C1 segment of cervical spinal cord (tissue), 14 donors: Measurements from ENCODE around the gene RADIL.

ENCODE experiments used
- DNase-seq, 14 donors: peaks; one replicate each; lab custom pipeline; 2025; lab: John Stamatoyannopoulos, UW

RADIL gene

DNA sequence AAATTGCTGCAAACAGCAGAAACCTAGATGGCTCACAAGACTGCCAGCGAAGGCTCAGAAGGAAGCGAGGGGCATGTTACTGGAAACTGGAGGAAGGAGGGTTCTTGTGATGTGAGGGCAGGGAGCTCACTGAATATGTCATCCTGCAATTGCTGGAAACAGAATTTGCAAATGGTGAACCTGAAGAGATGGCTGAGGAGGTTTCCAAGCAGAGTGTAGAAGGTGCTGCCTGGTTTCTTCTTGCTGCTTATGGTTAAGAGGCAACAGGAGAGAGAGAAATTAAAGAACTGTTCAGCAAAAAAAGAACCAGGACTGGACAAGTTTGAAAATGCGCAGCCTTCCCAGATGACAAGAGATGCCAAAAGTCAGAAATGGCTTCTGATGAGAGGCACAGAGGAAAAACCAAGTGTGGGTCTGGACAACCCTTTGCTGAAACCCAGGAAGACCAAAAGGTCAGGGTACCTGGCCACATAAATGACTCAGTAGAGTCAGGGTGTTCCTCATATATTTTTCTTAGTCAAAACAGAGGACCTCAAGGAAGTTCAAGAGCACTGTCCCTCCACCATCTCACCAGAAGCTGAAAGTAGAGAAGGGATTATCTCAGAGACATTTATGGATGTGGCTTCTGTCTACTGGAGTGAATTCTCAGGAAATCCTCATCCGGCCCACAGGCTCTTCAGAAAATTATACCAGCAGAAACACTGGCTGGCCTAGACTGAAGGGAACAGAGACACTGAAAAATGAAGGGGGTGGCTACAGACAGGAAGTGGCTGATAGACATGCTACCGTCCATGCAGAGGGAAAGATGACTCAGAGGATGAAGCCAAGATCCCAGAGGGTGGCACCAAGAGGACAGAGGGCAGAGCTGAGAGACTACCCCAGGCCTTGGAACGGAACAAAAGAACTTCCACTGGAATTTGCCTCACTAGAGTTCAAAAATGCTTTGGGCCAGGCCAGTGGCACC is 31.8 kb downstream of the RADIL start:
- DNase-seq, result no peak

DNA sequence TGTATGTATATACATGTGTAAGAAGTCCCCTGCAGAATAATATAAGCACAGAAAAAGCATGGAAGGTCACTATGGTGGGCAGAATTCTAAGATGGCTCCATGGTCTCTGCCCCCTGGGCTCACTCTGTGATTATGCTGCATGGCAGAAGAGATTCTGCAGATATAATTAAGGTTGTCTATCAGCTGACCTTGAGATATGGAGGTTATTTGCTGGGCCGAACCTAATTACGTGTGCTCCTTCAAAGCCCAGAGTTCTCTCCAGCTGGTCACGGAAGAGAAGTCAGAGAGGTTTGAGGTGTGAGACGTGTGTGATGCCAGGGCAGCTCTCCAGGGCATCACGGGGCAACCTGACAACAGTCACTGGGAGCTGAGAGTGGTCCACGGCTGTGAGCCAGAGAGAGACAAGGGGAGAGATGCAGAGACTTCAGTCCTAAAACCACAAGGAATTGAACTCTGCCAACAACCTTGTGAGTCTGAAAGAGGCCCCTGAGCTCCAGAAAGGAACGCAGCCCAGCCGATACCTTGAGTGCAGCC is 33.2 kb downstream of the RADIL start:
- no peak for DNase-seq

DNA sequence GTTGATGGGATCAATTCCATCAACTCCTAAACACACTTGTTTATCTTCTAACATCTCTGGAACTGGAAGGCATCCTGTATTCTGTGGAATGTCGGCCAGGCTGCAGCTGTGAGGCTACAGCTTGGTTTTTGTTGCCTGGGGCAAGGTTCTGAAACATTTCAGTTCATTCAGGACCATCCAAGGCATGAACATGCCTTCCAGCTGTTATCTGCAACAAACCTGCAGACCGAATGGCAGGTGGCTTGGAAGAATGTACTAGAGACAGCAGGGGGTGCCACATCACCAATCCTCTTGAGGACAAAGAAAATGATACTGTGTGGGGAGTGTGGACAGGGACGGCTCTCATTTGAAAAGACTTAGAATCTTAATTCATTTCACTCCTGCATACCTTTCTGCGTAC is 34.1 kb downstream of the RADIL start:
- peak in 4 of 14 donors; percentile 2 to 25 (median 18) for DNase-seq

DNA sequence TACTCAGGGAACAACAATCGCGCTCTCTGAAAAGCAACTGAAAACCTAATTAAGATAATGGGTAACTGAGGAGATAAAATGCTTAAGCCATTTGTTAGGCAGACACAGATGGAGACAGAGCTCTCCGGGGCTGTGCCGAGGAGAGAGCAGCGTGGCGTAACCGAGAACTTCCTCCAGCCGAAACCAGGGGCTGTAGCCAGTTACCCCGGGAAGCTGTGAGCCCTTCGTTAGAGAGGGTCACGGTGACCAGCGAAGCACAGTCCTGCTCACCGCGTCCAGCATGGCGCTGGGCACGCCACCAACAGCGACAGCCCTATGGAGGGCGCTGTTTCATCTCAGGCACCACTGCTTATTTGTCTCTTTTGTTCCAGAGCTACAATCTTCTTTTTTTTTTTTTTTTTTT is 37.8 kb downstream of the RADIL start:
- no peak for DNase-seq

DNA sequence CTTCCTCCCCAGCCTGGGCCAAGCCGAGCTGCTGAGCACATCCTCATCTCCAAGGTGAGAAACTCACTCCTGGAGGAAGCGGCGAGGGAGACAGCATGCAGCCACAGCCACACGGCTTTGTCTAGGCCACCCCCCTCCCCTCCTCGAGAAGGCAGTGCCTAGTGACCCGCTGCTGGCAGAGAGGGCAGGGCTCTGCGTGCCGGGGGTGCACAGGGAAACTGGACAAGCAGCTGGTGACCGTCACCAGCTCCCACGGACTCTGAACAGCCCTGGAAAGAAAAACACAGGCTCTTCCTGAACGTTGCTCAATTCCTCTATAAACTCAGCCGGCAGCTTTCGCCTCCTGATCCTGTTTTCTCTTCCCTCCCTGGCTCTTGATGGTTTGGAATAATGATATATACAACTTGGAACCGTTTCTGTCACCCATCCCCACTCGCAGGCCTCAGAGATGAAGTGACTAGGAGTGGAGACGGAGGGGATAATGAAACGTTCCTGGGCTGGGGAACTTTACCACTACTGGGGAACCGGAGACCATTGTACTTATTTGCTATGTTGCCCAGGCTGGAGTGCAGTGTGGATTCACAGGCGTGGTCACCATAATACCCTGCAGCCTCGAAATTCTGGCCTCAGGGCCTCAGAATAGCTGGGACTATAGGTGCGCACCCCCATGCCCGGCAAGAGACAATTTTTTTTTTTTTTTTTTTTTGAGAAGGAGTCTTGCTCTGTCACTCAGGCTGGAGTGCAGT is 41.0 kb downstream of the RADIL start:
- no peak for DNase-seq

DNA sequence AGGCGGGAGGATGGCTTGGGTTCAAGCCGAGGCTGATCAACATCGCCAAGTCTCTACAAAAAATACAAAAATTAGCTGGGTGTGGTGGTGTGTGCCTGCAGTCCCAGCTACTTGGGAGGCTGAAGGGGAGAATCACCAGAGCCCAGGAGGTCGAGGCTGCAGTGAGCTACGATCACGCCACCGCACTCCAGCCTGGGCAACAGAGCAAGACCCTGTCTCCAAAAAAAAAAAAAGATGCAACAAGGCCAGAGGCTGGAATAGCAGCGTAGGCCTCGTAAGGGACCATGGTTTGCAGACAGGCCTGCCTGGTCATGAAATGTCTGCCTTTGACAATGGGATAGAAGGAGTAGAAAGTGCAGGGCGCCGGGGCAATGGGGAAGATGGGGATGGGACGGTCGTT is 41.7 kb downstream of the RADIL start:
- DNase-seq, result no peak

DNA sequence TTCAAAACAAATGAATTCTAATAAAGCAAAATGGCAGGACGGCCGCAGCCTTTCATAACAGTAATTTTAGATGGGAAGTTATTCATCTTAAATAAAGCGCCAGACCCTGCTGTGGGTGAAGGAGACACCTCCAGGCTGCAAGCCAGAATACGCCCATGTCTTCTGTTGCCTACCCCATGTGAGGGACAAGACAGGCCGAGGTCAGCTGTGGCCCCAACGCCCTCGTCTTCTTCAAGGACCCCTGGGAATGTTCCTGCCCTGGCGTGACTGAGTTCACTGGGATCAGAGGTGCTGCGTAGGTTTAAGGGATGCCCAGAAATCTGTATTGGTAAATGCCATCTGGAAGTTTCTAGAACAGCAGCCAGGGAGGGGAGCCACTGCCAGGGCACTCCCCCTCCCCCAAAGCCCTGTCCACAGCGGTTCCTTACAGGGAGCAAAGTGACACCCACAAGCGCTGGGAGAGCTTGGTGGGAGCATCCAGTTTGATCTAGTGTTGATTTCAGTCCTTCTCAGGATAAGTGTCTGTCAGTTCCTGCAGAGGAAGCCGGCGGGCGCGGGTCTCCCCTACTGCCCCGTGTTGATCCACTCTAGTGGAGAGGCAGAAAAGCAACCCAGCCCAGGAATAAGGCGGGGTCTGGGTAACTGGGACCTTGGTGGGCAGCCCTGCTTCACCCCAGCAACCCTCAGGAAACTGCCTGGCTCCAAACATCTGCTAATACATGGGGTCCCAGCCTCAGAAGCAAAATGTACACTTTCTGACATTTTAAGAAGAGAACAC is 42.3 kb downstream of the RADIL start:
- DNase-seq, result no peak

DNA sequence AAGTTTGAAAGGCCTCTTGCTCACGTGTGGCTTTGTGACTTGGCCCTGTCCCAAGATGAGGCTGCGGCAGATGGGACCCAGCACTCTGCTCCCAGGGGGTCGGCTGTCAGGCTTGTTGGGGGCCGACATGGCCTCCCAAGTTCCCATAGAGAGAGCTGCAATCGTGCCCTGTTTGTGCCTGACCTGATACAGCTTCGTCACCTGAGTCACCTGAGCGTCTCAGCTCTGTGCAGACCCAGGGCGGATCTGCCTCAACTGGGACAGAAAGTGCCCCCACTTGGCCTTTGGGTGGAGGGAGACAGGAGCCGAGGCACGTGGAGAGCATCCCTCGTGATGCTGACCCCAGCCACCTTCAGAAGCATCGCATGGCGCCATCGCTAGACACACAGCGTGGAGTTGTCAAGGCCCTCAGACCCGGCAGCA is 43.4 kb downstream of the RADIL start:
- no peak for DNase-seq

DNA sequence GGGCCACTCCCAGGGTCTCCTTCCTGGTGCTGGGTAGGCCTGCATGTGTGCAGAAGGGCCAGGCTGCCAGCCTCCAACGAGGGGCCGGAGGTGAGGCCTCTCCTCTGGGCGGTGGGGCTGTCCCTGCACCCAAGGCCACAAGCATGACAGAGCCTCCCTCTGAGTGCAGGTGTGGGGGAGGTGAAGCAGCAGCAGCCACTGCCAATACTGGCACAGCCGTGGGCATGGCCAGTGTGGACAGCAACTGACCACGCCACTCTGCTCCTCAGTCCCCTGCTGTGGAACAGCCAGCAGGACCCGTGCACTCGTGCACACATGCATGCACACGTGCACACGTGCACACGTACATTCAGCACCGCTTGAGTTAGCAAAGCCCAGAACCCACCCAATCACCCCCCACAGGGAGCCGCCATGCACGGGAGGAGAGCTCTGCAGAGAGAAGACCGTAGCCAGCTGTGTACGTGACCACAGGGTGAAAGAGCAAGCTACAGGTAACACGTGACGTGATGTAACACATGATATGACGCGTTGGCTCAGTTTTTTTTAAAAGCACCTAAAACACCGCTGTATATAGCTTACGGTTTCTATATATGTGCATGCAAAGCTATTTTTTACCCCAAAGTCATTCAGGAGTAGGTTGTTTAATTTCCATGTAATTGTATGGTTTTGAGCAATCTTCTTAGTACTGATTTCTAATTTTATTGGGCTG is 44.7 kb downstream of the RADIL start:
- DNase-seq, result peak in 1 of 14 donors; percentile 14

DNA sequence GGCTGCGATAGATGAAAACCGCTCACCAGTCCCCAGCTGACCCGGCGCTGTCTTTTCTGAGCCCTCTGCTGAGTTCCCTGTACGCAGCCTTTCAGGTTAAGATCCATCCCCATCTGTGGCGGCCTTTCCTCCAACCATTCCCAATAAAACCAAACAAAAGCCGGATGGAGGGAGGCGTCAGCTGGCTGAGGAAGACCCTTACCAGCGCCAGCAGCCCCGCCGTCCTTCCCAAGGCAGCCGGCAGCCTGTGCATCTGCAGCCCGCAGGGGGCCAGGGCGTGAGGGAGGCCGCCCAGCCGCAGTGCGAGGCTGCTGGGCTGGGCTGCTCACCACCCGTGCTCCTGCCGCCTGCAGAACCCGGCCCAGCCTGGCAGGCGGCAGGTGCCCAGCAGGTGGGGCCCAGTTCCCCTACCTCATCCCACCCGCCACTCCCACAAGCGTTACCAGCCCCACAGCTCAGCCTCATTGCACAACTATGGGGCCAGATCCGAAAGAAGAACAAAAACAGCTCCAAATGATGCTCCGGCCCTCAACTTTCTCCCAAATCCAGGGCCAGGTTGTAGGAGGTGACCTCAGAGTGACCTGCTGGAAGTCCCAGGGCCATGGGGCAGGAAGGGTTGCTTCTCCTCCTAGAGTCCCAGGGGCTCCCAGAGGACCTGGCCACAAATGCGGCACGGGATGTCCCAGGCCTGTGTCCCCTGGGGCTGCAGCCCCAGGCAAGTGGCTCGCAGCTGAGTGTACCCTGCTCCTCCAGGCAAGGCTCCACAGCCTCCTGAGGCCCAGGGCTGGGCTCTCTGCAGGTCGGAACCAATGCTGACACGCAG is 45.5 kb downstream of the RADIL start:
- peak in 1 of 14 donors; percentile 41 for DNase-seq

DNA sequence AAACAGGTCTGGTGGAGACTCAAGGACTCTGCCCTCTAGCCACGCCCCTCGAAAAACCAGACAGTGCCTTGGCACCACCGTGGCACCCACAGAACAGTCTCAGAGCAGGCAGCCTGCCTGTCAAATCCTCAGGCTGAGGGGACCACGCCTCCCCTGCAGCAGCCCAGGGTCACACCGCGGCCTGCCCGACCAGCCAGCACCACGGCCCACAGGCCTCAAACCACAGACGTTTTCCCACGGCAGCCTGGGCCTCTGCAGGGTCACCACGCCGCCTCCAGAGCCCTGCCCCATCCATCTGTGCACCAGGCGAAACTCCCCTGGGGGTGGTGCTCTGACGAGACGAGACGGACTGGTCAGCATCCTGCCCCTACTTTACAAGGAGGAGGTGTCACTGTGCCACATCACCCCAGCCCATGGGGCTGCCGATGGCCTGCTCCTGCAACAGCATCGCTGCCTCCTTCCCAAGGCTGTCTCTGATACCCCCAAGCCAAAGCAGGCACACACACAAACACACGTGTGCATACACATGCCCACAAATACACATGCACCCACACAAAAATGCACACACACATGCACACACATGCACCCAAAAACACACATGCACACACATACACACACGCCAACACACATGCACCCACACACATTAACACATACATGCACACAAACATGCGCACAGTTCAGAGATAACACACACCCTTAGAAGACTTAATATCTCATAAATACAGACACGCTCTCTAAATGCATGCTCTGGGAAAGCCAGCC is 46.3 kb downstream of the RADIL start:
- DNase-seq, result peak in 1 of 14 donors; percentile 27

DNA sequence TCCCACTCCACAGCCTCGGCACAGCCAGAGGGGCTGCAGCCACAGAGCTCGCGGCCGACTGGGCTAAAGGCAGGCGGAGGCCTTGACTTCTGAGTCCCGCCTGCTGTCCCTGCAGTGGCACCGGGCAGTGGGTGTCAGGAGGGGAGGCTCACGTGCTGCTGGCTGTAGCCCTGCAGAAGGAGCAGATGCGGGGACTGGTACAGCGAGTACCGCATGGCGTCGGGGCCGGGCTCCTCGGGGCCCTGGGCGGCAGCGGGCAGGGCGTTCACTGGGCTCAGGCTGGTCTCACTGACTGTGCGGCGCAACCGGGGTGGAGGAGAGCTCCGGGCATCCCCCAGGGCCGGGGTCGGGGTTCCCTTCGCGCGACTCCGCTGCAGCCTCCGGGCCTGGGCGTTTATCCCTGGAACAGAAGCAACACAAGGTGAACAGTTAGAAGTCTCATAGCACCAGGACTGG is 47.3 kb downstream of the RADIL start:
- DNase-seq, result no peak

DNA sequence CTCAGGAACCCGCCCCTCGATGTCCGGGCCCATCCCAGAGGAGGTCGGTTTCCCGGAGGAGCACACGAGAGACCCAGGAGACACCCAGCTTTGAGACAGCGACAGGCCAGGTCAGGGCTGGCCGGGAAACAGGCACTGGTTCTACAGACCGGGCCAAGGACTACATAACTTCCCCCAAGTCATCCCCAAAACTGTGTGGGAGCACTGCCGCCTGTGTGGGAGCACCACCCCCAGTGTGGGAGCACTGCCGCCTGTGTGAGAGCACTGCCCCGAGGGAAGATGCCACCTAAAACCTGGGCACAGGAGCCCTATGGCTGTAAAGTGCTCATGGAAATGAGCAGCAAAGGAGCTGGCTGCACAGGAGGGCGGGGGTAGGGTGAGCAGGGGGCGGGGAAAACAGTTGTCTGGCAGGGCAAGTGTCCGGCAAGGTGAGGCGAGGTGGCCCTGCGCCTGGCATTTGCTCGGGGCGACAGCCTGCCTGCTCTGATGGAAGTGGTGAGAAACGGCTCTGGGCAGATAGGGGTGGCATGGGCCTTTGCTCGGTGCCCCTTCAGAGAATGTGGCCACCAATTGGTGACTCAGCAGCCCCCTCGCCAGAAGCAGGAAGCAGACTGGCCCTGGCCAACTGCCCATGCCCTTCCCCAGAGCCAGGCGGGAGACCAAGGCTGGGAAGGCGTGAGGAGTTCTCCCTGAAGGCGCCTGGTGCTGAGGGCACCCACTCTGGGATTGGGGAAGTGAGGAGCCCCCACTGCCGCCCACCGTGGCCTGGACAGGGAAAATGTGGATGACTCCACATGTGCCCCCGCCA is 47.9 kb downstream of the RADIL start:
- DNase-seq, result no peak

DNA sequence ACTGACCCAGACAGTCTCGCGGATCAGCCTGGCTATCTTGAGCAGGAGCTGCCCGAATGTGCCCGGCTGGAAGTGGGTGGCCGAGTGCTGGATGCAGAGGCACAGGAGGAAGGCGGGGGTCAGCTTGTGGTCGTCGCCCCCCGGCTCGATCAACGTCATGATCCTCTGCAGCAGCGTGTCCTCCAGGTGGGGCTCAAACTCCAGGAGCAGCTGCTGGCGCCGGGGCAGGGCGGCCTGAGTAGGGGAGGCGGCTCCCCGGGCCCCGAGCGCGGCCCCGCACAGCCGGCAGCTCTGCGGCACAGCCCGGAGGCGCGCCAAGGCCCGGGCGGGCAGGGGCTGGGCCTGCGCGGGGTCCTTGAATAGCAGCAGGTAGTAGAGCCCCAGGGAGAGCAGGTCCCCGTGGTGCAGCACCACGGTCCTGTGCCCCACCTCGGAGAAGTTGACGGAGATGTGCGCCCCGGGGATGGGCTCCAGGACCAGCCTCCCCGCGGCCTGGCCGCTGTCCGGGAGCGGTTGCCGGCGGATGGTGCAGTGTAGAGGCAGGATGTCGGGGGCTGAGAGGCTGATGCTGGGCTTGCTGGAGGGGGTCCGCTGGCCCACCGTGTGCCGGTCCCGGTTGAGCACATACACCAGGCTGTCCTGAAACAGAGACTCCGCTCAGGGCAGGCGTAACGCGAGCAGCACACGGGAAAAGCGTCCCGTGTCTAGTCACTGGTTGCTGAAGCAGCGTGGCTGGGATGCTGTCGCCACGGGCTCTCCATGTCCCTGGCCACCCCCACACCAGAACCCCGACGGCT is 48.7 kb downstream of the RADIL start:
- no peak for DNase-seq

DNA sequence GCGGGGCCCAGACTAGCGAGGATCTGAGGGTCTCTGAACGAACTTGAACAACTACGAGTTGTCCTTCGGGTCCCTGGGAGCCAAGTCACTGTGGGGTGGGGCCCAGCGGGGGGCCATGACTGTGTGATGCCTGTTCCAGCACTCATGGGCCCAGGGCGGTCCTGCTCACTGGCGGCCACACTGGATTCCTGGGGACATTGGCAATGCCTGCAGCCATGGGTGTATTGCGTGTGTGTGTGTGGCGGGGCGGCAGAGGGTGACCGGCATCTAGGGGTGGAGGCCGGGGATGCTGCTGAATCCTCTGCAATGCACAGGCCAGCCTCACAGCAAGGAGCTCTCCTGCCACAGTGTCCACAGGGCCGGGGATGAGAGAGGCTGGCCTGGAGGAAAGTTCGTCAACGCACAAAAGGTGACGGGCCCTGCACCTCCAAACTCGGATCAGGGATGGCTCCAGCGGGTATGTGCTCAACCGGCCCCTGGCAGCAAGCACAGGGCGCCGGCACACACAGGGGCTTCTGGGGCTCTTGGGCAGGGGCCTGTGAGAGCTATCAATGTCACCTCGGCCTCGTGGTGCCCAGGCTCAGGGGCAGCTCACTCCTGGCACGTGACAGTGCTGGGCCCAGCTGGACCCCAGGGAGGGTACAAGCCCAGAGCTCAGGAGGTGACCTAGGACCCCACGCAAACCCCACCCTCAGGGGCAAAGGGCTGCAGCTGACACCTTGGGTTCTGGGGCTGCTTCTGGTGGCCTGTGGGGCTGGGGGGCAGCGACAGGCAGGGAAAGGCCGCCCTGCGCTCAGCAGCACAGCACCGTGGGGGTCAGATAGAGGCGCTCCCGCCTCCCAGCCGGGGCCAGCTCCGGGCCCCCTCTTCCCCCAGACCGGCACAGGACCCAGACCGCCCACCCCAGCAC is 49.6 kb downstream of the RADIL start:
- no peak for DNase-seq

DNA sequence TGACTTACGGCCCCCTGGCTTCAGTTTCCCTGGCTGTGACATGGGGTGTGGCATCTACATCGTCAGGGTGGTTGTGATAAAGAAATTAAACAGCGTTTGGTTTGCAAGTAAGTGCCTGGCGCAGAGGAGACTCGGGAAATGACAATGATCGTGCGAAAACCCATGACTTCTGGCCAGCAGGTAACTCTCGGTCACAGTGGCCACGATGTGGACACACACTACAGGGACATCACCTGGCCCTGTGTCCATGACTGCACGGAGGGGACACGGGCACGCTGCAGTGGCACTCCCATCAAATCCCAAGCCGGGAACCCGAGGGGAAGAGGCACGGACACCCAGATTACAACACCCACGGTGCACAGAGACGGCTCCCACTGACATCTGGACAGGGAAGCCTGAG is 50.3 kb downstream of the RADIL start:
- DNase-seq, result no peak
